Tongue (tissue), 2 donors: ENCODE data around the gene TWSG1. TPM values are rescaled to one million over a fixed set of nuclear protein-coding genes. Genes with fewer than 3 reads are reported as not detected.
"Not testable (repeated sequence)": the region's sequence is repeated elsewhere in the genome, so short reads cannot be mapped to it uniquely, and the experiment has no call there.

ENCODE experiments used
- DNase-seq: peaks from one replicate; pipeline ENCODE4 v3.0.0-alpha.2; 2015
- total RNA-seq: library from RNA; depleted of rRNA; stranded (reverse); fragments of >200 nt; gene quantifications from one replicate; pipeline ENCODE4 v1.2.3, GENCODE V29; 2014

The TWSG1 gene
- total RNA-seq, 1 donor from 2014 or later, result 74.1 TPM

DNA sequence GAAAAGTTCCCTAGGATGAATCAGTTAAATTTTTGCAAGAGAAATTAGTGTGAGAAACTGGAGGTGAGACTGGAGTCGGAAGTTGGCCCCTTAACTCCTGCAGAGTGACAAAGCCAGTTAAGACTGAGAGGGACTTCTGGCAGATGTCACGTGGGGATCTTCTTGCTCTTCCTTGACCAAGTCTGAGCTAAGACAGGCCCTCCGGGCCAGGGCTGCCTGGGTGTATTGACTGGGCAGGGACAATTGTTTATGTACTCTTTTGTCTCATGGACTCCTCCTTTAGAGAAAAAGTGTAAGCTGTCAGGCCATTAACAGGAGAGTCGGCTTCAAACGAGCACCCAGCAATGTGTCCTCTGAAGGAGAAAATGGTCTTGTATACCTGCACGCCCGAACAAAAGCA lies 92.2 kb downstream of the TWSG1 start:
- no peak for DNase-seq

DNA sequence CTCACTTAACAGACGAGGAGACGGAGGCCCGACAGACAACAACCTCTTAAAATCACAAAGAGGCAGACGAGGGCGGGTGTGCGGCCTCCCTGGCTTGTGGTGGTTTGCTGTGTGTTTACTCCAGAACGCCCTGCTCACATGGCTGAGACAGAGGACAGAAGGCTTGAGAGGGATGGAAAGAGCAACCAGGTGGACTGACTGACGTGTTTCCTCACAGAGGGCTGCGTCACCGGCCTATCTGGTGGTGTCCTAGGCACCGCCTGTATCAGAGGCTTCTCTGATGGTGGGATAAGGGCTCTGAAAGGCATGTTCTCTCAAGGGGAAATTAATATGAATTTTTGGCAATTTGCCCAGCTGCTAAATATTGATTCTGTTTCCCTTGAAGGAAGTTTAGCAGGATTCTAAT lies 93.7 kb downstream of the TWSG1 start:
- no peak for DNase-seq

GRCh38 chr18:9428862-9429661 lies 94.5 kb downstream of the TWSG1 start:
- DNase-seq, result peak; percentile 30

- DNase-seq, result no peak
These were observed 95.1 kb downstream of the TWSG1 start for GRCh38 chr18:9429662-9429993.

DNA sequence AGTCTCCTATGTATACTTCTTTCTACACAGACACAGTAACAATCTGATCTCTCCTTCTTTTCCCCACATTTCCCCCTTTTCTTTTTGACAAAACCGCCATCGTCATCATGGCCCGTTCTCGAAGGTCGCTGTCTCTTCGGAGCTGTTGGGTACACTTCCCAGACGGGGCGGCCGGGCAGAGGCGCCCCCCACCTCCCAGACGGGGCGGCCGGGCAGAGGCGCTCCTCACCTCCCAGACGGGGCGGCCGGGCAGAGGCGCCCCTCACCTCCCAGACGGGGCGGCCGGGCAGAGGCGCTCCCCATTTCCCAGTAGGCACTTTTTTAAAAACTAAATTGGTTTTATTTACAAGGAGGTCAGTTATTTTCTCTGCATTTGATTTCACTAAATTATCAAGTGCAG lies 95.7 kb downstream of the TWSG1 start:
- DNase-seq, result not testable (repeated sequence)

DNA sequence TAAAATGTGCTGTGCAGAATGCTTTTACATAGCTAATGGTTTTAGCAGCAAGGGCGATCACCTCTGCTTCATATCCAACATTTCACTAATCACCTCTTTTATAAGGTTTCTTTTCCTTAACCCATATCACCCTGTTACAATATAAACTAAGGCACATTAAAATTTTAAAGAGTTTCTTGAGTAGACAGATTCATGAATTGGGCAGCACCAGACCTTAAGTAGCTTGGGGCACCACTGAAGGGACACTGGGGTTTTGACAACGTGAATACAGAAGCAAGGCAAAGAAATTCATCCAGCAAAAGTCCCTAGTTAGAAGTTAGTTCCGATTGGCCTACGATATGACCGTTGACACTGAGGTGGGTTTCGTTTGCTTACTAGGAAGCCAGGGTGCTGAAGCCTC lies 96.7 kb downstream of the TWSG1 start:
- DNase-seq, result no peak

GRCh38 chr18:9433122-9433521 lies 98.5 kb downstream of the TWSG1 start:
- DNase-seq, result not testable (repeated sequence)

DNA sequence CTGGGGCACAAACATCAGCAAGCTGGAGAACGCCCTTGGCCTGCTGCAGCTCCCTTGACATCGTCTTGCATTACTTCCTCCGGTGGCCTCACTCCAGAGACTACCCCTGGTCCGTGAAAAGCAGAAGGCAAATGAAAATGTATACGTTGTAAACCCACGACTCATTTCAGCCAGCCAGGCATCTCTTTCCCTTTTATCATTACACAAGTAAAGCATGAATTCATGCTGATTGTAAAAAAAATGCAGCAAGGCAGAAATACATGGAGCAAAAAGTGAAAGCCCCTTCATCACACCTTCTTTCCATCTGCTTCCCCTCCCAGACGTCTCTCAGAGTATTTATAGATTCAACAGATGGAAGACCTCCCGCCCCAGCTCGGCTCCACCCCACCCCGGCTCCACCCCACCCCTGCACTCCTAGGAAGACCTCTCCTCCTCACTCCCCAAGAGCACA lies 99.1 kb downstream of the TWSG1 start:
- DNase-seq, result peak; percentile 89

- no peak for DNase-seq
These were observed 99.6 kb downstream of the TWSG1 start for GRCh38 chr18:9434122-9434701.

DNA sequence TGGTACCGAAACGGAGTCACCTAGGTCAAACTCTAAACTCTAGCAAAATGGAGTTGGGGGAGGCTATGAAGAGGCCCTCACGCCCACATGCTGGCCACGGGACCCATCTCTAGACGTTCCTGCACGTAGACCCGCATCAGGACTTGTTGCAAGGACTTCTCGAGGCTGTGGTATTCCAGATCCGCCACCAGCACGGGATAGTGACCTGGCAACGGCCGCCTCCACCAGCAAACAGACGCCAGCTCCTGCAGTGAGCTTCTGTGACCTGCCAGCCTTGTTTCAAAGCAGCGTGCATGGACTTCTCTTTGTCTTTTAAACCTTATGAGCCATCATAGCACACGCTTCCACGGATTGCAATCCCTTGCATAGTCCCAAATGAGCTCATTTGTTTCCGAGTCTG lies 100.5 kb downstream of the TWSG1 start:
- DNase-seq, result no peak

GRCh38 chr18:9436206-9436929 lies 101.8 kb downstream of the TWSG1 start:
- no peak for DNase-seq

GRCh38 chr18:9437021-9437437 lies 102.5 kb downstream of the TWSG1 start:
- peak; percentile 85 for DNase-seq

DNA sequence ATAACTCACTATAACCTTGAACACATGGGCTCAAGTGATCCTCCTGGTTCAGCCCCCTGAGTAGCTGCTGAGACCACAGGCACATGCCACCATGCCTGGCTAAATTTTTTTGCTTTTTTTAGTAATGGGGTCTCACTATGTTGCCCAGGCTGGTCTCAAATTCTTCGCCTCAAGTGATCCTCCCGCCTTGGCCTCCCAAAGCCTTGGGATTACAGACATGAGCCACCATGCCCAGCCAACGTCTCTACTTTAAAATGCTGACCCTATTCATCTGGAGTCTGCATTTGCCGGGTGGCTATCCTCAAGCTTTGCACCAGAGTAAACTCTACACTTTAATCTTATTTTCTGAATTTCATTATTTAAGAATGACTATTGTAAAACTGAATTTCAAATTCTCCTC lies 103.1 kb downstream of the TWSG1 start:
- no peak for DNase-seq

DNA sequence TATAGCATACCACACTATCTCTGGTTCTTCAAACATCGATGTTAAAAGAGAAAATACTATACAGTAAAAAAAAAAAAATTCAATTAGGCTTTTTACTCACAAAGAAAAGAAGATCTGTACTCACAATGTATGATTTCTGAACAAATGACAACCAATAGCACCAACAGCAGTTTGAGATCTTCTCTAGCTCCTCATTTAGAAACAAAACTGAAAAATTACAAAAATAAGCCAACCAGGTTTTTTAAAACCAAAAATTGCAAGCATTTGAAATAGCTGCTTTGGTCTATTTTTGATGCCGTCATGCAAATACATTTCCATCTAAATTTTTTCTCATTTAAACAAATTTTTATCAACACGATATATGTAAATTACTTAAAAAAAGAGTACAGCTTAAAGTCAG lies 106.5 kb downstream of the TWSG1 start:
- no peak for DNase-seq

GRCh38 chr18:9444549-9444948 lies 110.0 kb downstream of the TWSG1 start:
- no peak for DNase-seq

- no peak for DNase-seq
These were observed 112.3 kb downstream of the TWSG1 start for GRCh38 chr18:9446839-9447238.

- DNase-seq, result no peak
These were observed 112.8 kb downstream of the TWSG1 start for GRCh38 chr18:9447334-9447733.

- DNase-seq, result peak; percentile 29
These were observed 115.2 kb downstream of the TWSG1 start for GRCh38 chr18:9449600-9450414.

- not testable (repeated sequence) for DNase-seq
These were observed 116.3 kb downstream of the TWSG1 start for GRCh38 chr18:9450920-9451319.
